Ovary (tissue), 3 donors: ENCODE results near the gene FHAD1.

Experiments
- CTCF ChIP-seq, 3 donors: fragments of 450-650 bp in 2 of 3; fragments of 200-600 bp in 1 of 3; IDR thresholded peaks; one replicate each; pipeline versions ENCODE4 v1.5.1 to v1.8.0; 2016 to 2022; ENCODE audit warnings: antibody characterized with exemption in 3 of 3, mild to moderate bottlenecking in 1 of 3
- POLR2A ChIP-seq: fragments of 450-650 bp; IDR thresholded peaks from one replicate; pipeline ENCODE4 v1.6.1; 2017; ENCODE audit warnings: antibody characterized with exemption, mild to moderate bottlenecking, moderate library complexity
- donor health status: DM: no; HTN: no; CAD: no.

- no peak for TF ChIP-seq CTCF (IDR thresholded peaks at IDR 0.05)
- no peak for TF ChIP-seq POLR2A
These were observed 1.2 kb upstream of the FHAD1 start for GRCh38 chr1:15245593-15246360.
